Measurements from ENCODE around the gene ATP5F1D.

DNA sequence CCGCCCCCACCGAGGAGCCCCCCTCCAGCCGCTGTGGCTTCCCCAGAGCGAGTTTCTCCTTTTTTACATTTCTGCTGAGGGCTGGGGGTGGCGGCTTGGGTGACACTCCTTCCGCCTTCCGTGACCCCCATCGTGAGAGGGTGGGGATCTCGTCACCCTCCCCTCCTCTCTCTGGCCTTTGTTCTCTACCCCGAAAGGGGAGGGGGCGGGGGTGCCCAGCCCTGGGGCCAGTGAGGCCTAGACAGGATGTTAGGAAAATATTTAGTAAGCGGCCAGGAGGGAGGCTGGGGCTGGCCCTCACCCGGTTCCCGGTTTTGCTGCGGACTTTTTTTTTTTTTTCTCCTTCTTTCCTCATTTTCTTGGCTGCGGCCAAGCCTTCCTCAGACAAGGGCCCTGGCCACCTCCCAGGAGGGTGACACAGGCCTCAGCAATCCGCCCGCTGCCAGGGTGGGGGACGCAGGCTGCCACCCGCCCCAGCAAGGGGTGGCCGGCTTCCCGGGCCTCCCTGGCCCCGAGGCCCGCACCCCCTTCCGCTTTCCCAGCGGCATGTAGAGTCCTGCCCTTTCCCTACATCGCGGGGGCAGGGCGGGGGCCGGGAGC lies 10.8 kb downstream of the ATP5F1D start:
- TF ChIP-seq YY1 (IDR thresholded peaks at IDR 0.05; ENCODE audit: insufficient read depth, insufficient read length) (no peak), ZNF274 (IDR thresholded peaks at IDR 0.05; ENCODE audit: low read depth, low read length) (no peak), SUZ12 (IDR thresholded peaks at IDR 0.05; ENCODE audit: extremely low read depth, insufficient read depth, insufficient read length) (no peak)
